Midbrain (tissue), 1 donor: ENCODE results near the gene GRAMD4.

Source experiments
- DNase-seq: peaks from one replicate; lab custom pipeline; 2025; lab: John Stamatoyannopoulos, UW

The GRAMD4 gene

DNA sequence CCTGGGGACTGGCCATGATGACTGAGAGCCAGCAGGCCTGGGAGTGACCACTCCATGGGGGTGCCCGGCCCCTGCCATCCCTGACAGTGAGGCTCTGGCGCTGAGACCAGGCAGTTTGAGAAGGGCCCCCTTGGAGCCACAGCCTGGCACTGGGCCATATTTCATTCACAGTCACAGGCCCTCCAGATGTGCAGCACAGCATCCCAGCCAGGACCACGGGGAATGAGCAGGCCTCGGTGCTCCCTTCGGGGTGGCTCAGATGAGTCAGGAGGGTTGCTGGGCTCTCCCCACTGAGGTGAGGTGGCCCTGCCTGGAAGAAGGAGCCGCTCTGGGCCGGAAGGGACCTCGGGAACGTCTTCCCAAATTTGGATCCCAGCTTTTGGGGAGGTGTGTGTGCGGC lies 53.0 kb downstream of the GRAMD4 start:
- no peak for DNase-seq

DNA sequence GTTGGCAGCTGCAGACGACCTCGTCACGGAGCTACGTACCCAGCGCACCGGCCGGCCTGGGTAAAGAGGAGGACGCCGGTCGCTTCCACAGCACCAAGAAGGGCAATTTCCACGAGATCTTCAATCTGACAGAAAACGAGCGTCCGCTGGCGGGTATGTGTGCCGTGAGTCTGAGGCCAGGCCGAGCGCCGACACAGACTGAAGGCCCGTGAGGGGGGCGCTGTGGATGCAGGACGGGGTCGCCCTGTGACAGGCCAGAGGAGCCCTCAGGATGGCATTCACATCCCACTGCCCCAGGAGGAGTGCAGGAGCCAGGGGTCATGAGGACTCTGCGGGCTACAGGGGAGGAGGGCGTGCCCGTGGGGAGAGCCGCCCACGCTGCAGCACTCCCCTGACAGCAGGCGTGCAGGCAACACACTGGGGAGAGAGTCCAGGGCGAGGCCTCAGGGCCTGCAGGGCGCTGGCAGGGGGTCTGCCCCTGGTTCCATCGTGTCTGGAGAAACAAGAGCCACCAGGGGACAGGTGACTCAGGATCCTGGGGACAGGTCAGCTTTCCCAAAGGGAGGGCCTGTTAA lies 53.6 kb downstream of the GRAMD4 start:
- DNase-seq = no peak

- no peak for DNase-seq
Measured at GRCh38 chr22:46674367-46674781, 54.2 kb downstream of the GRAMD4 start.

DNA sequence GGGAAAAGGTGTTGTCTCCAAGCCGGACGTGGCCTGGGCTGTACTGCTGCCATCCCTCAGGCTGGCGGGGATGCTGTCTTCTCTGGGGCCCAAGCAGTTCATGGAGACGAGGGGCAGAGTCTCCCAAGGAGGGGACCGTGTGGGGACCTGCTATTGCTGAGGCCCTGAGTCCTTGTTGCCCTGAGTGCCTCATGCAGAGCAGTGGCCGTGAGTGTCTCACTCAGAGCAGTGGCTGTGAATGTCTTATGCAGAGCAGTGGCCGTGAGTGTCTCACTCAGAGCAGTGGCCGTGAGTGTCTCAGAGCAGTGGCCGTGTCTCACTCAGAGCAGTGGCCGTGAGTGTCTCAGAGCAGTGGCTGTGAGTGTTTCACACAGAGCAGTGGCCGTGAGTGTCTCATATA lies 54.7 kb downstream of the GRAMD4 start:
- DNase-seq = no peak

- no peak for DNase-seq
Measured at GRCh38 chr22:46675479-46675878, 55.3 kb downstream of the GRAMD4 start.

DNA sequence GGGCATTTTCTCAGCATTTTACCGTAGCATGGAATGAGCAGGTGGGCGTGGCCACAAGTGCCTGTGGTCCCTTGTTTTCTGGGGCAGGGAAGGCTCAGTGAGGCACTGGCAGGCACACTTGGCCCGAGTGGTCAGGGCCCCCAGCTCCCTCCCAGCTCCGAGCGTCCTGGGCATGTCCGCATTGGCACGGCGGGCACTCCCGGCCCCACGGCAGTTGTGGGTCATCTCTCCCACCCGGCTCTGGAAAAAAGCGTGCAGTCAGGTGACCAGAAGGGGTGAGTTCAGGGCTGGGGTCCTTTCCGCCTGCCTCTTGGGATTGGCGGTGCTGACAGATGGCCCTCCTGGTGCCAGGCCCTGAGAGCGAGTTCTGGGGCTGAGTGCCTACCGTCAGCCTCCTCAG lies 55.8 kb downstream of the GRAMD4 start:
- DNase-seq = no peak

GRCh38 chr22:46676479-46676878 lies 56.3 kb downstream of the GRAMD4 start:
- DNase-seq = no peak

DNA sequence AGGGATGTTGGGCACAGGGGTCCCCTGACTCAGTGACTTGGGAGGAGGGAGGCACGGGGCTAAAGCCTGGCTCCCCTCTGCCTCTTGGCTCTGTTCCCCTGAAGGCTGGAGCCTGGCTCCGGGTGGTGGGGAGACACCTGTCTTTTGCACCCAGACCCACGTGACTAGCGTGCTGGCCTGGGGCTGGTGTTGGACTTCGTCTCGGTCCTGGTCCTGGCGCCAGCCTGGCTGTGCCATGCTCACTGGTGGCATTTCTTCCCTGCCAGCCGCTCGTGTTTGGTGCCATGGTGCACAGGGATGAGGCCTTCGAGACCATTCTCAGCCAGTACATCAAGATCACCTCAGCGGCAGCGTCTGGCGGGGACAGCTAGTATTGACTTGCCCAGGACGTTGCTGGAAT lies 56.7 kb downstream of the GRAMD4 start:
- DNase-seq = no peak

DNA sequence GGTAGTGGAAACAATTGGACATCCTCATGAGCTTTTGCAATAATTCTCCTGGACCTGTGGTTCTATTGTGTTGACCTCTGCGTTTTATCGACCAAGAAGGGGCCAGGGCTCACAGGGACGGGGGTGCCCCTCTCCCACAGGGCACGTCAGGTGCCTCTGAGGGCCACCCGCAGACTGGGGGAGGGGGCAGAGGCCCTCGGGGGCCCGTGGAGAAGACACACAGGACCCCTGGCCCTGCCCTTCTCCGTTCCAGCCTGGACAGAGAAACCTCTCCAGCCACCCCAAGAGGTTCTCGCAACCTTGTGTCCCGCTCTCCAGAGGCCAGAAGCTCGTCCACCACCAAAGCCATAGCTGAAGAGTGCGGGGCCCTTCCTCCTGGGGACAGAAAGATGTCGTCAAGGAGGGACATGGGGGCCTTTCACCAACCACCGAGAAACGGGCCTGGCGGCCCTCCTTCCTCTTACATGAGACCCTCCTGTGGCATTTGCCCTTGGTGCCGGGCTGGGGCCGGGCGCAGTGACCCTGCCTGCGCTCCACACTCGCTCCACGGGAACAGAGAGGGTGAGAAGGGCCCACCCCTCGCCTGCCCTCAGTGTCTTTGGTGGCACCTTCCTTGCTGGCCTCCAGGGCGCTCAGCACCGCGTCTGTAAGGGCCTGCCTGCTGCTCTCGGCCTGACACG lies 57.3 kb downstream of the GRAMD4 start:
- no peak for DNase-seq

DNA sequence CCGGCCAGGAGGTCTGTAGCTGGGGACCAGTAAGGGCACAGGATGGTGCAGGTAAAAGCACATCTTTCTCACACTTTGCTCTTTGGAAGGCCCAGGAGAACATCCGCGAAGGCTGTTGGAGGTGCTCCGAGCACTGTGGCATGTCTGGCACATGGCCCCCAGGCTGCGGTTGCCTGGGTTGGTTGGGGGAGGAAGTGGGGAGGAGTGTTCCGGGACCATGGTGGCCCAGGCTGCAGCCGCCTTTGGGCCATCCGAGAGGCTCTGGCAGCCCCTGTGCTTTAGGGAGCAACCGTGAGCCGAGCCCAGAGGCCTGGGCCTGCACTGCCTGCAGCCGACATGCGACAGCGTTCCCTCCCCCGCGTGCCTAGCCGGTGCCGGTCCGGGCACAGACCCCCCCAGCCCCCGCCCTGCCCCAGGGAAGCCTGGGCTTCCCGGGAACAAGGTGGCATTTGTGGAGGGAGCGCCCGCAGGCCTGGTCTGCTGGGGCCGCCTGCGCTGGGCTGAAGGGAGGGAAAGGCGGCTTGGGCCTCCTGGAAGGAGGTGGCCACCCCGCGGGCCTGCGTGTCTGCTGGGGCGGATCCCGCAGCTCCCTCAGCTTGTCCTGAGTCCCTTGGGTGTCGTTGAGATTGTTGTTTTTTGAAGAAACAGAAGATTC lies 57.9 kb downstream of the GRAMD4 start:
- no peak for DNase-seq

DNA sequence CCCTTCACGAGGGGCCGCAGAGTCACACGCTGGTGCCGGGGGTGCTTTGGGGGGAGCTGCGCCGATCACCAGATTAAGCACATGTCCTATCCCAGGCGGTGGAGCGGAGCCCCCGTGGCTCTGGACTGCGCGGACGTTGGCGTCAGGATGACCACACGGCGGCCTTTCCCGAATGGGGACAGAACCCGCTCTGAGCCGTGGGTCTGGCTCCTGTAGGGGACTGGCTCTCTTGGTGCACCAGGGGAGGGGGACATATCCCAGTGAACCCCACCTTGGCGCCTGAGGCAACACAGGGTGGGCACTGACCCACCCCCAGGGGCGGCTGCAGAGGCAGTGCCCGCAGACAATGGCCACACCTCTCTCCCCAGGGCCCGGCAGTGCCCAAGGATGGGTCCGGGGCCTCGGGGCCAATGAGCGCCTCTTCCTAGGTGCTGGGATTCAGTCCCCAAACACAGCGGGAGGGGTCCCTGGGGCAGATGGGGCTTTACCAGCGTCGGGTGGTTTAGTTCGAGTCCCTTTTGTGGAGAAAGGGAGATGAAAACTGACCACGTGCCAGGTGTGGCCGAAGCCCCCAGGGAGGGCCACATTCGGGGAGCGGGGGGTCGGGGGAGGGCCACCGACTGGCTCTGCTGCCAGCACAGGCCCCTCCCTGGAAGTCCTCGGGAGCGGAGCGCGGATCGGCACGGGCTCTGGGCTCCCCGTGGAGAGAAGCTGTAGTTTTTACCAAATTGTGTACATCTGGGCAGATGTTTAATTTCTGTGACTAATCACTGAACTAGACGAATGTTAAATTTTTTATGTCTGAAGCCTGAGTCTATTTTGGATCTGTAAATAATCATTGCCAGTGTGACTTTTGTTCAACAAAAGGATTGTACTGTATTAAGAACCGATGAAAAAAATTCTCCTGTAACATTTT lies 58.9 kb downstream of the GRAMD4 start:
- DNase-seq = no peak

GRCh38 chr22:46679706-46680269 lies 59.6 kb downstream of the GRAMD4 start:
- DNase-seq = no peak

DNA sequence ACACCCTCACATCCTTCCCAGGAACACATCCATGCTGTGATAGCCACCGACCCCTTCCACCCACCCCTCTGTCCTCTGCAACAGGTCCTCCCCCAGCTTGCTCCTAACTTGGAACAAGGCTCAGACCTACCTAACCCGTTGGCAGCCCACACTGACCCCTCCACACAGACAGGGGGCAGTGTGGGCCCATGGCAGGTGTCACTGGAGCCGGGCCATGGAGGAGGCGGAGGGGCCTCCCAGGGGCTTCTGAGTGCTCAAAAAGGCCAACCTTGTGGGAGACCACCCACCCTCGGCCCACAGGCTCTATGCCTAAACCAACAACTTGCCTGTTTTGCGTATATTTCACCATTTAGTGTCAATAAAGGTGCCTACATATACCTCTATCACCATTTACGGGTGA lies 60.8 kb downstream of the GRAMD4 start:
- DNase-seq = no peak

DNA sequence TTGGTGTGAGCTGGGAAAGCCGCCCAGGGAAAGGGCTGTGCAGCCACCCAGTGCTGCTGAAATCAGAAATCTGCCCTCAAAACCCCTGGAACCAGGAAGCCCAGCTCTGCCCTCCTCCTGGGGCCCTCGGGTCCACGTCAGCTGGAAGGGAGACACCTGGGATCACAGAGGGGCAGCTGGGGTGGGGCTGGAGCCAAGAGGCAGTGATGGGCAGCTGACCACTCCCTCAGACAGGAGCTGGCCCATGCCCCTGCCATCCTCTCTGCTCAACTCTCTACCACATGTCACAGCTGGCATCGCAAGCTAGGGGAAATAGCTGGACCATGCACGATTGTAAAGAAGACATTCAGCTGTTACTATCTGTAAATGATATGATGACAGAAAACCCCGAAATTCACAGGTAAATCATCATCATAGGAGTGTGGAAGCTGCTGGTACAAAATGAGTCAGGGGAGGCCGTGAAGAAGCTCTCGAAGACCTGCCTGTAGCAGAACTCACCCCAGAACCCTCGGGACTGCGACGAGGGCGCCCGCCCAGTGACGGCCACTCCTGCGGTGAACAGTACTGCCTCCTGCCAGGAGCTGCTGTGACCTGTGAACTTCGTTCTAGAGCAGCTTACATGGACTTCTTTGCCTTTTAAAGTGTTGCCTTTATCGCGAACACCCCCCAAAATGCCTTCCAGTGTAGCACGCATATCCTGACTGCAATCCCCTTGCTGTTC lies 62.0 kb downstream of the GRAMD4 start:
- DNase-seq = no peak

- no peak for DNase-seq
Measured at GRCh38 chr22:46684706-46685105, 64.5 kb downstream of the GRAMD4 start.

DNA sequence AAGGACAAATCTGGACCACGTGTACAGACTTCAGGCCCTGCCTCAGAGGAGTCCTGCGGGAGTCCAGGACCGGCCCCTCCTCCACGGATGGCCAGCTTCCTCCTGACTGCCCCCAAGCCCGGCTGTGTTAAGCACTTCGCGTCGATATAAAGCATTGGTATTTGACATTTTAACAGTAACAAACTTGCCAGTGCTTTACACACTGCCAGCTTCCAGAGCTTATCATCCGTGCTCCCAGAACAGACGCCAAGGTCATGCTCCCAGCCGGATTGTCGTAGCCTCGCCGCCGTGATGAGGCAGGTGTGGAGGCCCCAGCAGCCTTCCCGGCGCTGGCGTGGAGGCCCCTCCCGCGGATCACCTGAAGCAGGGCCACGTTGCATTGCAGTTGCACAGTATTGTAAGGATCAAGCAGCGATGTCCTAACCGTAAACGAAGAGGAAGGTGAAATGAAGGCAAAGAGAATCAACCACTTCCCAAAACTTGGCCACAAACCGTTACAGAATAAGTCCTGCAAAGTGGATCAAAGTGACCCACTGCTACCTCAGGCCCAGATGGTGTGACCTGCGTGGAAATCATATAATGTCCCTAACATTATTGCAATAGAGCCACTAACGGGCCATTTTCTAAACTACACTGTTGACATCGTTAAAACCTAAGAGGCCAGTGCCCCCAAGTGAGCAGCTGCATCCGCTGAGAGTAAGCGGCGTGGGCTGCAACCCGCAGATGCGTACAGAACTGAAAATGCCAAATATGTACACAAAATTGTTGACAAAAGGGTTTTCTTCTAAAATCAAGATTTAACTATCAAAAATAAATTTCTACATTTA lies 66.2 kb downstream of the GRAMD4 start:
- DNase-seq = no peak

- DNase-seq = no peak
Measured at GRCh38 chr22:46687048-46687444, 66.9 kb downstream of the GRAMD4 start.

GRCh38 chr22:46687460-46687859 lies 67.3 kb downstream of the GRAMD4 start:
- DNase-seq = no peak

DNA sequence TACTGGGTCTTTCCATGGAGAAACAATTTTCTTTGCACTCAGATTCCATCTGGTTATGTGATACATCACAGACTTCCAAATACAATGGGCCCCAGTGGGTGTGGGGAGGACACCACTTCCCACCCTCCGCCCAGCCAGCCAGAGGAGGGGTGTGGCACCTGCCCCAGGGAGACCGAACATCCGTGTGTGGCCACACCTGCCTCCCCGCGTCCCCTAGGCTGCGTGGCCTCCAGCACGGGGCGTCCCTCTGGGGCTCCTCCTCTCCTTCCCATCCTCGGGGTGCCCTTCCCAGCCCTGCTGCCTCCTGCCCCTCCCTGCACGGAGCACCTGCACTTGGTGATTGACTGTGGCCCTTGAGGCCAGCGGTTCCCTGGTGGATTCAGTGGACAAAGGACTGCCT lies 68.8 kb downstream of the GRAMD4 start:
- DNase-seq = no peak

DNA sequence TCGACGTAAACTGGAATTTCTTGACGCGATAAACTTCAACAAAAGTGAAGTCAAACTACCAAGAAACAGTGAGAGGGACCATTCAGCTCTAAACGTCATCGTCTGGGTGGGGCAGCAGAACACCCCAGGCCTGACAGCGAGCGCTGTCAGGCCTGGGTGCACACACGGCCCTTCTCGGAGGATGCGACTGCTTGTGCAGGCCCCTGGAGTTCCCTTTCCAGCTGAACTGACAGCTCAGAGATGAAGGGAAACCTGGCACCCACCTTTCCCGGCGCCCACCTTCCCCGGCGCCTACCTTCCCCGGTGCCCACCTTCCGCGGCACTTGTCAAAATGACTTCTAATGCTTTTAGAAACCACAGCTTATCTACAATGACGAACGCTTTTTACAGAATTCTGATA lies 70.0 kb downstream of the GRAMD4 start:
- DNase-seq = no peak

DNA sequence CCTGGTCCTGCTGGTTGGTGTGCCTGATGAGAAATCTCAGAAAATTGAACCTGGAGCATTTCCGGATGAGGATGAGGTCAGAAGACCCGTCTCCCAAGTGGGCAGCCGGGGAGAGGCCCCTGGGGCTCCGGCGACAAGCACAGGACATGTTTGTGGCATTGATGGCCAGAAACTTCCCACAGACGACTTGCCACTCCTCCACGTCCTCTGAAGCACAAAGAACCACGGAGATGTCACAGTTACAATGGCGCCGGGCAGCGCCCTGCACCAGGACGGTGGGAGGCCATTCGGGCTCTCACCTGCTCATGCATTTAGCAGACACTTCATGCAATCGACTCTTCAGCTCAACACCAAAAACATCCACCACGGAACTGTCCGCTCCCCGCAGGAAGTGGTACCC lies 71.4 kb downstream of the GRAMD4 start:
- DNase-seq = no peak
